Measurements from ENCODE around the gene ST3GAL3. TPM values are rescaled to one million over a fixed set of nuclear protein-coding genes. Genes with fewer than 3 reads are reported as not detected.

ST3GAL3 gene
- total and polyA plus RNA-seq, 2 donors (not counting 1 experiment from before 2014, with no cell fraction given), result 13.7 to 16.3 TPM

DNA sequence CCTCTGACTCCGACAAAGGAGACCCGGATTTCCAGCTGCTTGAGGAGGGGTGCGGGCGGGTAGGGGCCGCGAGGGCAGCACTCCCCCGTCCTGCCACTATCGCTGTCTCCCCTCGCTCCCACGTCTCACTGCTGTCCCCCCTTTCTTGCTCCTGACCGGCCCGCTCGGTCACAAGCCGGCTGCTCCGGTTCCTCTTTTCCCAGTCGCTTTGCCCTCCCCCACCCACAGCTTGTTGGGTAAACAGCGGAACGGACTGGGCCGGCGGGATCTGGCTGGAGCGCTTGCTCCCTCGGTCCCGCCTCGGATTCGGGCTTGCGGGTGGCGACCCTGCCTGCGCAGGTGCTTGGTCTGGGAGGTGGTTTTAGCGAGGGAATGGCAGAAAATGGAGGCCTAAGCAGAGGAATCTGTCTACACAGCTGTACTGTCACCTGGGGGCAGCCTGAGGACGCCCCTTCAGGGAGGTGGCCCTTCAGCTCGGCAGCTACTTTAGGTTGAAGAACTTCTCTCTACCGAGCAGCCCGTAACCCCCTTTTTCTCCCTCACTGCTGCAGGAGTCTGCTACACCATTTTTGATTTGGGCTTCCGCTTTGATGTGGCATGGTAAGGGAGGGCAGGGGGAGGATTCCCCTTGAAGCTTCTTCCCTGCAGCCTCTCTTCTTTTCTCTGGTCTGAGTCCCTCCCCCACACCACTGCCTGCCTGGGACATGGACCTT, 268.1 kb downstream of the ST3GAL3 start:
- Histone ChIP-seq H3K4me1 (ENCODE audit: control insufficient read depth, extremely low read depth, insufficient read depth, low read length) (peaks cover 12% of the 10 kb centered on the region), H3K36me3 (ENCODE audit: control insufficient read depth, insufficient read depth, low read length) (peaks cover 15% of the 10 kb centered on the region), H3K27ac (ENCODE audit: insufficient read depth, low read length) (peak overlapping the region; percentile 83), H4K20me1 (ENCODE audit: control insufficient read depth, extremely low read depth, insufficient read depth, low read length) (no peaks in the 10 kb centered on the region), H3K79me2 (ENCODE audit: control insufficient read depth, insufficient read depth, low read length) (peaks cover 32% of the 10 kb centered on the region), H3K27me3 (ENCODE audit: control insufficient read depth, insufficient read depth, low read length) (no peaks in the 10 kb centered on the region), H2AFZ (ENCODE audit: low read length) (no peak overlapping the region), H3K4me3 (replicated peaks in 1 of 4; ENCODE audit: control extremely low read depth in 1 of 4, insufficient read depth in 1 of 4, low read depth in 3 of 4, low read length in 4 of 4) (peak overlapping the region; percentile 70 to 87 (median 86)), H3K9ac (ENCODE audit: insufficient read depth, low read length) (peak overlapping the region; percentile 90), H3K9me3 (ENCODE audit: control insufficient read depth, insufficient read depth, low read depth, low read length) (no peaks in the 10 kb centered on the region), H3K4me2 (ENCODE audit: extremely low read depth, insufficient read depth, low read length) (peak overlapping the region; percentile 18)
- peak in 1 of 2 donors; percentile 14 for DNase-seq (ENCODE audit: low read depth in 2 of 2)
- TF ChIP-seq, protein P1, sequence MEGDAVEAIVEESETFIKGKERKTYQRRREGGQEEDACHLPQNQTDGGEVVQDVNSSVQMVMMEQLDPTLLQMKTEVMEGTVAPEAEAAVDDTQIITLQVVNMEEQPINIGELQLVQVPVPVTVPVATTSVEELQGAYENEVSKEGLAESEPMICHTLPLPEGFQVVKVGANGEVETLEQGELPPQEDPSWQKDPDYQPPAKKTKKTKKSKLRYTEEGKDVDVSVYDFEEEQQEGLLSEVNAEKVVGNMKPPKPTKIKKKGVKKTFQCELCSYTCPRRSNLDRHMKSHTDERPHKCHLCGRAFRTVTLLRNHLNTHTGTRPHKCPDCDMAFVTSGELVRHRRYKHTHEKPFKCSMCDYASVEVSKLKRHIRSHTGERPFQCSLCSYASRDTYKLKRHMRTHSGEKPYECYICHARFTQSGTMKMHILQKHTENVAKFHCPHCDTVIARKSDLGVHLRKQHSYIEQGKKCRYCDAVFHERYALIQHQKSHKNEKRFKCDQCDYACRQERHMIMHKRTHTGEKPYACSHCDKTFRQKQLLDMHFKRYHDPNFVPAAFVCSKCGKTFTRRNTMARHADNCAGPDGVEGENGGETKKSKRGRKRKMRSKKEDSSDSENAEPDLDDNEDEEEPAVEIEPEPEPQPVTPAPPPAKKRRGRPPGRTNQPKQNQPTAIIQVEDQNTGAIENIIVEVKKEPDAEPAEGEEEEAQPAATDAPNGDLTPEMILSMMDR (conservative IDR thresholded peaks at IDR 0.05 in 1 of 2, IDR thresholded peaks at IDR 0.05 in 1 of 2; ENCODE audit: low read depth in 1 of 2, low read length in 2 of 2), result no peak
- TF ChIP-seq EZH2 (IDR thresholded peaks at IDR 0.05; ENCODE audit: low read length, missing control alignments), result no peak

DNA sequence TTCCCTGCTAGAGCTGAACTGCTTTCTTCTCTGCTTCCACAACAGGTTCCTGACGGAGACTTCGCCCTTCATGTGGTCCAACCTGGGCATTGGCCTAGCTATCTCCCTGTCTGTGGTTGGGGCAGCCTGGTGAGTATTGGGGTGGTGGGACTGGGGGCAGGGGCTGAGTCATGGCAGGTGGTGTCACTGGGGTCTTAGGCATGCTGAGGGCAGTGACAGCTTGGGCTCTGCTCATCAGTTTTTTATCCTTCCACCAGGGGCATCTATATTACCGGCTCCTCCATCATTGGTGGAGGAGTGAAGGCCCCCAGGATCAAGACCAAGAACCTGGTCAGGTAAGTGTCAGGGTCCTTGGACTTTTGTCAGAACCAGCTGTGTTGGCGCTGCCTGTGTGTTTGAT, 268.7 kb downstream of the ST3GAL3 start:
- H3K36me3 ChIP-seq (ENCODE audit: control insufficient read depth, insufficient read depth, low read length), result peaks cover 15% of the 10 kb centered on the region
- peaks cover 36% of the 10 kb centered on the region for H3K79me2 ChIP-seq (ENCODE audit: control insufficient read depth, insufficient read depth, low read length)
- H3K4me2 ChIP-seq (ENCODE audit: extremely low read depth, insufficient read depth, low read length), result peak overlapping the region; percentile 18
- TF ChIP-seq EZH2 (IDR thresholded peaks at IDR 0.05; ENCODE audit: low read length, missing control alignments), result no peak
- TF ChIP-seq, protein P1 (conservative IDR thresholded peaks at IDR 0.05 in 1 of 2, IDR thresholded peaks at IDR 0.05 in 1 of 2; ENCODE audit: low read depth in 1 of 2, low read length in 2 of 2), result no peak
- H3K4me3 ChIP-seq (replicated peaks in 1 of 4; ENCODE audit: control extremely low read depth in 1 of 4, insufficient read depth in 1 of 4, low read depth in 3 of 4, low read length in 4 of 4), result peak overlapping the region; percentile 70 to 87 (median 86)
- no peaks in the 10 kb centered on the region for H4K20me1 ChIP-seq (ENCODE audit: control insufficient read depth, extremely low read depth, insufficient read depth, low read length)
- no peak for DNase-seq (ENCODE audit: low read depth in 2 of 2)
- H2AFZ ChIP-seq (ENCODE audit: low read length), result no peak overlapping the region
- no peak overlapping the region for H3K27ac ChIP-seq (ENCODE audit: insufficient read depth, low read length)
- no peak overlapping the region for H3K9ac ChIP-seq (ENCODE audit: insufficient read depth, low read length)
- peaks cover 10% of the 10 kb centered on the region for H3K4me1 ChIP-seq (ENCODE audit: control insufficient read depth, extremely low read depth, insufficient read depth, low read length)
- H3K27me3 ChIP-seq (ENCODE audit: control insufficient read depth, insufficient read depth, low read length), result no peaks in the 10 kb centered on the region
- no peaks in the 10 kb centered on the region for H3K9me3 ChIP-seq (ENCODE audit: control insufficient read depth, insufficient read depth, low read depth, low read length)

DNA sequence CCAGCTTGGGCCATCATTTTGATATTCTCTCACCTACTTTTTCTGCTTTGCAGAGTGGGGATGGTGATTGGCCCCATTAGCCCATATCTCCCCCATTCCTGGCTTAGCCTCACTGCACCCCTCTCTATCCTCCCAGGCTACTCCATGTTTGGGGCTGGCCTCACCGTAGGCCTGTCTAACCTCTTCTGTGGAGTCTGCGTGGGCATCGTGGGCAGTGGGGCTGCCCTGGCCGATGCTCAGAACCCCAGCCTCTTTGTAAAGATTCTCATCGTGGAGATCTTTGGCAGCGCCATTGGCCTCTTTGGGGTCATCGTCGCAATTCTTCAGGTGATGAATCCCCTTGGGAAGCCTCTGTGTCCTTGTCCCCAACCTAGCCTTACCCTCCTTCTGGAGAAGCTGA, 269.6 kb downstream of the ST3GAL3 start:
- Histone ChIP-seq H3K36me3 (ENCODE audit: control insufficient read depth, insufficient read depth, low read length) (peaks cover 19% of the 10 kb centered on the region), H3K4me1 (ENCODE audit: control insufficient read depth, extremely low read depth, insufficient read depth, low read length) (peaks cover 10% of the 10 kb centered on the region), H2AFZ (ENCODE audit: low read length) (no peak overlapping the region), H3K4me3 (replicated peaks in 1 of 4; ENCODE audit: control extremely low read depth in 1 of 4, insufficient read depth in 1 of 4, low read depth in 3 of 4, low read length in 4 of 4) (peak overlapping the region in 1 of 4 experiments; percentile 87), H4K20me1 (ENCODE audit: control insufficient read depth, extremely low read depth, insufficient read depth, low read length) (no peaks in the 10 kb centered on the region), H3K9me3 (ENCODE audit: control insufficient read depth, insufficient read depth, low read depth, low read length) (no peaks in the 10 kb centered on the region), H3K9ac (ENCODE audit: insufficient read depth, low read length) (no peak overlapping the region), H3K27me3 (ENCODE audit: control insufficient read depth, insufficient read depth, low read length) (no peaks in the 10 kb centered on the region), H3K79me2 (ENCODE audit: control insufficient read depth, insufficient read depth, low read length) (peaks cover 44% of the 10 kb centered on the region), H3K4me2 (ENCODE audit: extremely low read depth, insufficient read depth, low read length) (no peak overlapping the region), H3K27ac (ENCODE audit: insufficient read depth, low read length) (no peak overlapping the region)
- no peak for DNase-seq (ENCODE audit: low read depth in 2 of 2)
- TF ChIP-seq, protein P1 (conservative IDR thresholded peaks at IDR 0.05 in 1 of 2, IDR thresholded peaks at IDR 0.05 in 1 of 2; ENCODE audit: low read depth in 1 of 2, low read length in 2 of 2), result no peak
